SK-N-MC (cell line): Measurements from ENCODE around the gene ZNF410.
"Not testable (repeated sequence)": the region's sequence is repeated elsewhere in the genome, so short reads cannot be mapped to it uniquely, and the experiment has no call there.

Experiments
- DNase-seq: peaks from one replicate; pipeline ENCODE4 v3.0.0-alpha.2; 2011; ENCODE audit warnings: low read depth, low spot score
- H3K27ac ChIP-seq: fragments of 200-600 bp; sonication (generic); 2 replicates; pipeline ENCODE4 v1.5.1; 2016; ENCODE audit warnings: mixed run types
- H3K36me3 ChIP-seq: fragments of 200-600 bp; sonication (generic); 2 replicates; pipeline ENCODE4 v1.6.1; 2017; ENCODE audit warnings: antibody characterized with exemption, low read length, mixed read lengths; ENCODE audit not compliant: insufficient read depth
- H3K4me3 ChIP-seq: fragments of 200-600 bp; sonication (generic); 2 replicates; pipeline ENCODE4 v1.5.1; 2016
- H3K9ac ChIP-seq: fragments of 200-600 bp; sonication (generic); 2 replicates; pipeline ENCODE4 v1.8.0; 2017; ENCODE audit warnings: mixed run types, mixed read lengths; ENCODE audit not compliant: insufficient read length
- H3K9me3 ChIP-seq: fragments of 200-600 bp; sonication (generic); 2 replicates; pipeline ENCODE4 v1.6.1; 2017; ENCODE audit warnings: low read depth, mild to moderate bottlenecking, antibody characterized with exemption, low read length, moderate library complexity, mixed read lengths
- EZH2 ChIP-seq: fragments of 200-600 bp; sonication (generic); IDR thresholded peaks from one replicate; pipeline ENCODE4 v1.6.1; 2017; ENCODE audit warnings: antibody characterized with exemption
- FOXP2 ChIP-seq: optimal IDR thresholded peaks from 2 replicates; pipeline ENCODE3; 2011; ENCODE audit warnings: mild to moderate bottlenecking, moderate library complexity; ENCODE audit not compliant: insufficient read depth; ENCODE audit errors: extremely low read length, control extremely low read depth
- POLR2AphosphoS5 ChIP-seq: IDR thresholded peaks from 2 replicates; pipeline ENCODE4 v1.6.1; 2012; ENCODE audit warnings: mild to moderate bottlenecking, low read depth, low read length, borderline replicate concordance

ZNF410 gene

DNA sequence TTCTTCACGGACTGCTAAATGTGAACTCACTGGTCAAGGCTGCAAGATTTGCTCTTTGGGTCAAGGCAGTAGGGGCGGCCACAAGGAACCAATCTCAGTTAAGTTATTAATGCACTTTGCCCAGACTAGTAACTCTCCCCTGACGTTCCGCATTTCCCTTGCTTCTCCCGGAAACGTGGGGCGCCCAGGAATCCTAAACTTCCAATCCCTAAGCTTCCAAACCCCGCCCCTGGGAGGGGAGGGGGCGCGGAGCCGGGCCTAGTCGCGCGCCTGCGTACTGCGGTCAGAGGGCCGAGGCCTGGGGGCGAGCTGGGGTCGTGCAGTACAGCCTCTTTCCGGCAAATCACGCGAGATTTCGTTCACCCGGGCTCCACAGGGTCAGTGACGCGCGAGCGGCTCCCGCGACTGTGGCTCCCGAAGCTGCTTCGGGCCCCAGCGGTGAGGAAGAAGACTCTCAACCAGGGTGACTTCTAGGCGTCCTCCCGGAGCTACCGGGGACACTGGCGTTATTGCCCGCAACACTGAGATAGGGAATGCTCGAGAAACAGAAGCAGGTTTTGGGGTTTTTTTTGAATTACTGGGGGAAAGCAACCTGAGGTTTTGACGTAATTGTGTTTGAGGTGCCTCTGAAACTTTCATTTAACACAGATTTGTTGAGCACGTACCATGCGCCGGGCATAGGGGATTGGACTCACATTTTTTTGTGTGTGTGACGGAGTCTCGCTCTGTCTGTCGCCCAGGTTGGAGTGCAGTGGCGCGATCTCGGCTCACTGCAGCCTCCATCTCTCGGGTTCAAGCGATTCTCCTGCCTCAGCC lies 34.9 kb upstream of the ZNF410 start, which contains the start of gene PTGR2:
PTGR2 (plus strand) TSS at position 265 of the 816 bp plus-strand sequence. CDS start 7,032 bp downstream, outside the sequence.
- H3K27ac ChIP-seq: peak within 1 kb of the TSS; percentile 93
- H3K36me3 ChIP-seq: no peaks in the 10 kb centered on the region
- TF ChIP-seq POLR2AphosphoS5 (peak; percentile 92), EZH2 (no peak), FOXP2 (peak; percentile 42)
- no peaks in the 10 kb centered on the region for H3K9me3 ChIP-seq
- peak within 1 kb of the TSS; percentile 99 for H3K9ac ChIP-seq
- peak; percentile 80 for DNase-seq
- H3K4me3 ChIP-seq: peak within 1 kb of the TSS; percentile 98

GRCh38 chr14:73859145-73859544 lies 27.5 kb upstream of the ZNF410 start:
- no peak for TF ChIP-seq POLR2AphosphoS5
- no peak for TF ChIP-seq EZH2
- no peak for TF ChIP-seq FOXP2
- Histone ChIP-seq H3K36me3 (peaks cover 8% of the 10 kb centered on the region), H3K27ac (peak overlapping the region; percentile 46; the same call in 1 of the 2 replicates), H3K4me3 (no peak overlapping the region), H3K9me3 (no peaks in the 10 kb centered on the region), H3K9ac (peak overlapping the region; percentile 43)
- no peak for DNase-seq

GRCh38 chr14:73861073-73861472 lies 25.6 kb upstream of the ZNF410 start:
- no peak for DNase-seq
- peaks cover 11% of the 10 kb centered on the region for H3K36me3 ChIP-seq
- no peak overlapping the region for H3K4me3 ChIP-seq
- H3K27ac ChIP-seq: no peak overlapping the region
- no peaks in the 10 kb centered on the region for H3K9me3 ChIP-seq
- no peak overlapping the region for H3K9ac ChIP-seq
- no peak for TF ChIP-seq FOXP2
- no peak for TF ChIP-seq EZH2
- no peak for TF ChIP-seq POLR2AphosphoS5

GRCh38 chr14:73862480-73862879 lies 24.2 kb upstream of the ZNF410 start:
- H3K9ac ChIP-seq: no peak overlapping the region
- no peaks in the 10 kb centered on the region for H3K9me3 ChIP-seq
- H3K36me3 ChIP-seq: peaks cover 11% of the 10 kb centered on the region
- DNase-seq: no peak
- TF ChIP-seq EZH2 (no peak), POLR2AphosphoS5 (no peak), FOXP2 (no peak)
- H3K27ac ChIP-seq: no peak overlapping the region
- no peak overlapping the region for H3K4me3 ChIP-seq

DNA sequence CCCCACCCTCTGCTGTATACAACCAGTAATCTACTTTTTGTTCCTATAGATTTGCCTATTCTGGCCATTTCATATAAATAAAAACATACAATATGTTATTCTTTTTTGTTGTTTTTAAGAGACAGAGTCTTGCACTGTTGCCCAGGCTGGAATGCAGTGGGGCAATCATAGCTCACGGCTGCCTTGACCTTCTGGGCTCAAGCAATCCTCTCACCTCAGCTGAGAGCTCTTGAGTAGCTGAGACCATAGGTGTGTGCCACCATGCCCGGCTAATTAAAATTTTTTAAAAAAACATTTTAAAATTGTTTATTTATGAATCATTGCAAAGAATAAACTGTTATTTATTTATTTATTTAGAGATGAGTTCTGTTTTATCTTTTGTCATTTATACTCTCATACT lies 23.4 kb upstream of the ZNF410 start:
- Histone ChIP-seq H3K4me3 (no peak overlapping the region), H3K36me3 (peaks cover 11% of the 10 kb centered on the region), H3K27ac (no peak overlapping the region), H3K9ac (no peak overlapping the region), H3K9me3 (no peaks in the 10 kb centered on the region)
- DNase-seq: no peak
- TF ChIP-seq EZH2 (no peak), POLR2AphosphoS5 (no peak), FOXP2 (no peak)

DNA sequence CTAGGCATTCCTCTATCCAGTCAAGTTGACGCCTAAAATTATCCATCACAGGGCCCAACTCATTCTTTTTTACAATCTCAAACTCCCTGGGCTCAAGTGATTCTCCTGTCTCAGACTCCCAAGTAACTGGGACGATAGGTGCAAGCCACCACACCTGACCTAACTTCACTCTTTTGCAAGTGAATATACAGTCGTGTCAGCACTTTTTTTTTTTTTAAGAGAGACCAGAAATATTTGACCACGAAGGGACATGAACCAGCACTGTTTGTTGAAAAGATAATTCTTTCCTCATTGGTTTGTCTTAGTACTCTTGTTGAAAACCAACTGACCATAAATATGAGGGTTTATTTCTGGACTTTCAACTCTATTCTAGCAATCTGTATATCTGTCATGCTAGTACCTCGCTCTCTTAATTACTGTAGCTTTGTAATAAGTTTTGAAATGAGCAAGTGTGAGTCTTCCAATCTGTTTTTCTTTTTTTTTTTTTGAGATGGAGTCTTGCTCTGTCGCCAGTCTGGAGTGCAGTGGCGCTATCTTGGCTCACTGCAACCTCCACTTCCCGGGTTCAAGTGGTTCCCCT lies 21.0 kb upstream of the ZNF410 start:
- H3K9me3 ChIP-seq: no peaks in the 10 kb centered on the region
- H3K4me3 ChIP-seq: no peak overlapping the region
- DNase-seq: no peak
- H3K36me3 ChIP-seq: peaks cover 11% of the 10 kb centered on the region
- no peak overlapping the region for H3K9ac ChIP-seq
- no peak overlapping the region for H3K27ac ChIP-seq
- no peak for TF ChIP-seq FOXP2

DNA sequence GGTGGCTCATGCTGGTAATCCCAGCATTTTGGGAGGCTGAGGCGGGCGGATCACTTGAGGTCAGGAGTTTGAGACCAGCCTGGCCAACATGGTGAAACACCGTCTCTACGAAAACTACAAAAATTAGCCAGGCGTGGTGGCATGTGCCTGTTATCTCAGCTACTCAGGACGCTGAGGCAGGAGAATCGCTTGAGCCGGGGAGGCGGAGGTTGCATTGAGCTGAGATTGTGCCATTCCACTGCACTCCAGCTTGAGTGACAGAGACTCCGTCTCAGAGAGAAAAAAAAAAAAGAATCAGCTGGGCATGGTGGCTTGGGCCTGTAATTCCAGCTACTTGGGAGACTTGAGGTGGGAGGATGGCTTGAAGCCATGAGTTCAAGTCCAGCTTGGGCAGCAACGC lies 16.9 kb upstream of the ZNF410 start:
- not testable (repeated sequence) for H3K27ac ChIP-seq, H3K9ac ChIP-seq, DNase-seq, H3K9me3 ChIP-seq, H3K4me3 ChIP-seq, H3K36me3 ChIP-seq

DNA sequence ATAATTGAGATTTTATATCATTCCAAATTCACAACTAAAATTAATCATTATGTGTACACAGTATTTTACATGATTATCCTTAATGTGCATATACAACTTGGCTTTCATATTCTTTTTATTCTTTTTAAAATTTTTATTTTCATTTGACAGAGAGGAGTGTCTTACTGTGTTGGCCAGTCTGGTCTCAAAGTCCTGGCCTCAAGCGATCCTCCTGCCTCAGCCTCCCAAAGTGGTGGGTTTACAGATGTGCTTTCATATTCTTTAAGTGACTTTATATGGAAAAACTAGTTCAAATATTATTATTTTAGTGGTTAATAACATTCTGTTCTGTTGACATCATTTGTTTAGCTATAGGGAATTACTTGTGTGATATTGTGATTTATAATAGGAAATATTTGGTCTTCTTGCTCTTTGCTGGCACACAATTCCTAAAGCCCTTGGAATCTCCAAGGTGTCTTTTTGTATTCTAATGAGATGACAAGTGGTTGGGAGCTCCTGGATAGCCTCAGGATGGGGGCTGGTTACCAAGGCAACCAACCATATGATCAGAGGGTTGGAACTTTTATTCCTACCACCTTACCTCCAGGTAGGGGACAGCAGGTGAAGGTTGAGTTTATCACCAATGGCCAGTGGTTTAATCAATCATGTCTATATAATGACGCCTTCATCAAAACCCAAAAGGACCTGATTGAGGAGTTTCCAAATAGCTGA lies 16.0 kb upstream of the ZNF410 start:
- H3K36me3 ChIP-seq: no peaks in the 10 kb centered on the region
- no peak overlapping the region for H3K27ac ChIP-seq
- no peak for DNase-seq
- no peaks in the 10 kb centered on the region for H3K9me3 ChIP-seq
- TF ChIP-seq POLR2AphosphoS5: no peak
- TF ChIP-seq FOXP2: no peak
- TF ChIP-seq EZH2: no peak
- H3K9ac ChIP-seq: no peak overlapping the region
- H3K4me3 ChIP-seq: no peak overlapping the region
